A673 (cell line): Measurements from ENCODE around the gene TMEM63A.

Source experiments
- CTCF ChIP-seq: fragments of 300-800, 200-600 bp; sonication (generic); conservative IDR thresholded peaks from 2 replicates; pipeline ENCODE4 v1.5.1; 2017; ENCODE audit warnings: low read depth, mild to moderate bottlenecking, antibody characterized with exemption, low read length, moderate library complexity, mixed read lengths
- EZH2 ChIP-seq: fragments of 200-600 bp; sonication (generic); IDR thresholded peaks from 2 replicates; pipeline ENCODE4 v1.6.1; 2017; ENCODE audit warnings: borderline replicate concordance, low read depth, mild to moderate bottlenecking, mixed read lengths, antibody characterized with exemption, low read length; ENCODE audit not compliant: poor library complexity, severe bottlenecking

- TF ChIP-seq CTCF (no peak), EZH2 (no peak)
Observed at GRCh38 chr1:225845097-225845496, 37.1 kb downstream of the TMEM63A start.
